Vagina (tissue), 2 donors: ENCODE data around the gene CGRRF1.

Experiments
- CTCF ChIP-seq, 3 experiments: fragments of 450-650 bp in 2 of 3; fragments of 200-600 bp in 1 of 3; sonication (generic) in 1 of 3; IDR thresholded peaks; one replicate each; pipeline ENCODE4 v1.5.1; 2017 to 2019; ENCODE audit warnings: antibody characterized with exemption in 3 of 3, mild to moderate bottlenecking in 2 of 3, moderate library complexity in 2 of 3
- POLR2A ChIP-seq, 2 donors: fragments of 450-650 bp; IDR thresholded peaks; one replicate each; pipeline ENCODE4 v1.6.1; 2017; ENCODE audit warnings: antibody characterized with exemption in 2 of 2, mild to moderate bottlenecking in 2 of 2, moderate library complexity in 2 of 2

GRCh38 chr14:54574528-54574927 is 64.8 kb downstream of the CGRRF1 start:
- TF ChIP-seq CTCF (IDR thresholded peaks at IDR 0.05), result no peak
- TF ChIP-seq POLR2A (IDR thresholded peaks at IDR 0.05), result no peak
